SK-N-SH treated with all-trans-retinoic acid at 6 μM for 48 hours (cell line): ENCODE data around the gene SORCS3.

Source experiments
- ARNTL ChIP-seq: fragments of 450-650 bp; formaldehyde crosslinking; IDR thresholded peaks from 2 replicates; pipeline ENCODE4 v1.5.0; 2020; ENCODE audit warnings: low read depth, mild to moderate bottlenecking, moderate library complexity, borderline replicate concordance
- ESRRG ChIP-seq: fragments of 250-450 bp; sonication (Bioruptor Pico); IDR thresholded peaks from 2 replicates; pipeline ENCODE4 v1.6.1; 2021; ENCODE audit warnings: mild to moderate bottlenecking
- GLIS3 ChIP-seq: fragments of 250-450 bp; sonication (Bioruptor Pico); IDR thresholded peaks from 2 replicates; pipeline ENCODE4 v1.5.0; 2020; ENCODE audit warnings: mild to moderate bottlenecking, moderate library complexity
- RARB ChIP-seq: fragments of 250-450 bp; sonication (Bioruptor Pico); IDR thresholded peaks from 2 replicates; pipeline ENCODE4 v1.8.0; 2021; ENCODE audit warnings: mild to moderate bottlenecking, moderate library complexity
- ZFP3 ChIP-seq: fragments of 250-450 bp; sonication (Bioruptor Pico); IDR thresholded peaks from 2 replicates; pipeline ENCODE4 v1.5.0; 2020; ENCODE audit warnings: mild to moderate bottlenecking, moderate library complexity
- ZFP30 ChIP-seq: fragments of 450-650 bp; formaldehyde crosslinking; IDR thresholded peaks from 2 replicates; pipeline ENCODE4 v1.5.0; 2022; ENCODE audit warnings: mild to moderate bottlenecking, moderate library complexity
- TF ChIP-seq, protein P1 (sequence below): fragments of 250-450 bp; sonication (Bioruptor Pico); IDR thresholded peaks from 2 replicates; pipeline ENCODE4 v1.5.0; 2020; ENCODE audit warnings: mild to moderate bottlenecking, moderate library complexity
- TF ChIP-seq, protein P2 (sequence below): fragments of 250-450 bp; sonication (Bioruptor Pico); IDR thresholded peaks from 2 replicates; pipeline ENCODE4 v1.5.1; 2020; ENCODE audit warnings: low read depth, mild to moderate bottlenecking, moderate library complexity

DNA sequence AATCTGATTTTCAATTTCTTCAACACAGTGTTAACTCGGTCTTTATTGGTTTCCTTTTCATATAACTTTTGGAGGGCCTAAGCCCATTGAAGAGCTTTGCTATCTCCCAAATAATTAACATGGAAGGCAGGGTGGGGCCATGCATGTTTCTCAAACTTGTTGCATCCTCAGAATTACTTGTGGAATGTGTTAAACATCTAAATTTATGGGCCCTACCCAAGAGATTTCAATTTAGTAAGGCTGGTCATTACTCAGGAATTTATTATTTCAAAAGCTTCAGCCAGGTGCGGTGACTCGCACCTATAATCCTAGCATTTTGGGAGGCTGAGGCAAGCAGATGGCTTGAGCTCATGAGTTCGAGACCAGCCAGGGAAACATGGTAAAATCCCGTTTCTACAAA lies 208.9 kb downstream of the SORCS3 start:
- TF ChIP-seq, protein P1, sequence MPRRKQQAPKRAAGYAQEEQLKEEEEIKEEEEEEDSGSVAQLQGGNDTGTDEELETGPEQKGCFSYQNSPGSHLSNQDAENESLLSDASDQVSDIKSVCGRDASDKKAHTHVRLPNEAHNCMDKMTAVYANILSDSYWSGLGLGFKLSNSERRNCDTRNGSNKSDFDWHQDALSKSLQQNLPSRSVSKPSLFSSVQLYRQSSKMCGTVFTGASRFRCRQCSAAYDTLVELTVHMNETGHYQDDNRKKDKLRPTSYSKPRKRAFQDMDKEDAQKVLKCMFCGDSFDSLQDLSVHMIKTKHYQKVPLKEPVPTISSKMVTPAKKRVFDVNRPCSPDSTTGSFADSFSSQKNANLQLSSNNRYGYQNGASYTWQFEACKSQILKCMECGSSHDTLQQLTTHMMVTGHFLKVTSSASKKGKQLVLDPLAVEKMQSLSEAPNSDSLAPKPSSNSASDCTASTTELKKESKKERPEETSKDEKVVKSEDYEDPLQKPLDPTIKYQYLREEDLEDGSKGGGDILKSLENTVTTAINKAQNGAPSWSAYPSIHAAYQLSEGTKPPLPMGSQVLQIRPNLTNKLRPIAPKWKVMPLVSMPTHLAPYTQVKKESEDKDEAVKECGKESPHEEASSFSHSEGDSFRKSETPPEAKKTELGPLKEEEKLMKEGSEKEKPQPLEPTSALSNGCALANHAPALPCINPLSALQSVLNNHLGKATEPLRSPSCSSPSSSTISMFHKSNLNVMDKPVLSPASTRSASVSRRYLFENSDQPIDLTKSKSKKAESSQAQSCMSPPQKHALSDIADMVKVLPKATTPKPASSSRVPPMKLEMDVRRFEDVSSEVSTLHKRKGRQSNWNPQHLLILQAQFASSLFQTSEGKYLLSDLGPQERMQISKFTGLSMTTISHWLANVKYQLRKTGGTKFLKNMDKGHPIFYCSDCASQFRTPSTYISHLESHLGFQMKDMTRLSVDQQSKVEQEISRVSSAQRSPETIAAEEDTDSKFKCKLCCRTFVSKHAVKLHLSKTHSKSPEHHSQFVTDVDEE (CRISPR knock-in tag): no peak
- no peak for TF ChIP-seq ESRRG (CRISPR knock-in tag)
- TF ChIP-seq, protein P2, sequence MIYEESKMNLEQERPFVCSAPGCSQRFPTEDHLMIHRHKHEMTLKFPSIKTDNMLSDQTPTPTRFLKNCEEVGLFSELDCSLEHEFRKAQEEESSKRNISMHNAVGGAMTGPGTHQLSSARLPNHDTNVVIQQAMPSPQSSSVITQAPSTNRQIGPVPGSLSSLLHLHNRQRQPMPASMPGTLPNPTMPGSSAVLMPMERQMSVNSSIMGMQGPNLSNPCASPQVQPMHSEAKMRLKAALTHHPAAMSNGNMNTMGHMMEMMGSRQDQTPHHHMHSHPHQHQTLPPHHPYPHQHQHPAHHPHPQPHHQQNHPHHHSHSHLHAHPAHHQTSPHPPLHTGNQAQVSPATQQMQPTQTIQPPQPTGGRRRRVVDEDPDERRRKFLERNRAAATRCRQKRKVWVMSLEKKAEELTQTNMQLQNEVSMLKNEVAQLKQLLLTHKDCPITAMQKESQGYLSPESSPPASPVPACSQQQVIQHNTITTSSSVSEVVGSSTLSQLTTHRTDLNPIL (CRISPR knock-in tag): no peak
- TF ChIP-seq RARB (CRISPR knock-in tag): no peak
- TF ChIP-seq GLIS3 (CRISPR knock-in tag): no peak
- no peak for TF ChIP-seq ZFP3 (CRISPR knock-in tag)
- no peak for TF ChIP-seq ZFP30 (CRISPR knock-in tag)
- TF ChIP-seq ARNTL (CRISPR knock-in tag): no peak
